H1 (cell line): ENCODE data around the gene MYO18A. TPM values are rescaled to one million over a fixed set of nuclear protein-coding genes. Genes with fewer than 3 reads are reported as not detected.

ENCODE experiments used
- CHD7 ChIP-seq: fragments of 300-600 bp; sonication (generic); IDR thresholded peaks from 2 replicates; pipeline ENCODE4 v1.7.1; 2012; ENCODE audit warnings: low read length, moderate library complexity, mild to moderate bottlenecking, inconsistent platforms; ENCODE audit not compliant: insufficient replicate concordance
- HDAC6 ChIP-seq: IDR thresholded peaks from one replicate; pipeline ENCODE4 v1.7.1; 2012; ENCODE audit warnings: low read depth, mild to moderate bottlenecking, inconsistent platforms, low read length, moderate library complexity
- RXRA ChIP-seq: IDR thresholded peaks from 2 replicates; pipeline ENCODE4 v1.6.1; 2011; ENCODE audit warnings: low read depth, mild to moderate bottlenecking, low read length, moderate library complexity; ENCODE audit not compliant: insufficient read depth
- SP1 ChIP-seq: IDR thresholded peaks from 2 replicates; pipeline ENCODE4 v1.6.1; 2011; ENCODE audit warnings: low read depth, low read length
- polyA plus RNA-seq, 7 experiments: library from polyadenylated mRNA; depleted of rRNA in 3 of 7; stranded (reverse) in 5 of 7; unstranded in 2 of 7; fragments of >200 nt in 5 of 7; fragments of 200-250 nt in 2 of 7; gene quantifications; 1 replicate in 5 of 7; 2 replicates in 1 of 7; 4 replicates in 1 of 7; pipeline versions ENCODE4 v1.2.1 to v1.2.3, GENCODE V29; 2011 to 2013; ENCODE audit warnings: missing spikeins in 2 of 7, mixed read lengths in 2 of 7
- total RNA-seq: library from RNA; stranded (reverse); fragmentation: NEBNext Ultra II Directional; extraction: Animal tissue kit (Norgen Biotek cat#: 25700); gene quantifications from 2 replicates; pipeline ENCODE4 v1.2.1, GENCODE V29; 2021

The MYO18A gene
- total and polyA plus RNA-seq, 2 of the 8 experiments (the other 6 are each of a cell fraction or from before 2014, with no cell fraction given), result 7.6 to 43.8 TPM

- TF ChIP-seq CHD7 (no peak), RXRA (no peak), HDAC6 (no peak), SP1 (peak; percentile 81)
Measured at GRCh38 chr17:29086628-29087332, 93.4 kb downstream of the MYO18A start (continued).
